GM19463 (cell line): Measurements from ENCODE around the gene GAL3ST1.
"Not testable (repeated sequence)": the region's sequence is repeated elsewhere in the genome, so short reads cannot be mapped to it uniquely, and the experiment has no call there.

Experiments used
- ATAC-seq: cut with Tn5 transposase; IDR thresholded peaks from one replicate; pipeline ENCODE4 v1.9.1; 2021; ENCODE audit warnings: mild to moderate bottlenecking, moderate library complexity; ENCODE audit not compliant: unreplicated experiment

The GAL3ST1 gene

DNA sequence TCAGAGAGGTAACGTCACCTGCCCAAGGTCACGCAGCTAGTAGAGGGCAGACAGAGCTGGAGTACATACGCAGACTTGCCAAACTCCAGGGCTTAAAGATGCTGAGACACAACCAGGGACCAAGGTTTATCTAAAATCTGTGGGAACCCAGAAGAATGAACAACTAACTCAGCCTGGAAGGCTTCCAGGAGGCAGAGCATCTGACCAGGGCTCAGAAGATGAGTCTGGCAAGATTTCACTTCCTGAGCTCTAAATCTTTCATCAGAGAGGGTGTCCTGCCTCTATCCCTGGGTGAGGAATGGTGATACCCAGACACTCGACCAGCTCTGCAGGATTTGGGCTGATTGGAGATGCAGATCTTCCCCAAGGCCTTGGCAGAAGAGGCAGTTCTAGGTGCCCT is 9.1 kb downstream of the GAL3ST1 start:
- ATAC-seq, result no peak

DNA sequence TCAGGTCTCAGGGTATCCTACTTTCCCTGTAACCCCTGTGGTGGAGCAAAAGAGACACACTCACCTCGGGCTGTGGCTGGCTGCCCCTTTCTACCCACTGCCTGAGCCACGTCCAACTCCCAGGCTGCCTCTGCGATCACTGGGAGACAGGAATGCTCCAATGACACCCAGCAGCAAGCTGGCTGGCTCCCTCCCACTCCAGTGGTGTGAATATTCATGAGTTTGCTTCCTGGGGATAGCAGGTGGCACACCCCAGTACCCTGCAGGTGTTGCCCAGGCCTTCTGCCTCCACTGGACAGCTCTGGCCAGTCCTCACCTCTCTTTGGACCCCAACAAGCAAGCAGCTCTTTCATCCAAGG is 9.7 kb downstream of the GAL3ST1 start:
- ATAC-seq, result no peak

DNA sequence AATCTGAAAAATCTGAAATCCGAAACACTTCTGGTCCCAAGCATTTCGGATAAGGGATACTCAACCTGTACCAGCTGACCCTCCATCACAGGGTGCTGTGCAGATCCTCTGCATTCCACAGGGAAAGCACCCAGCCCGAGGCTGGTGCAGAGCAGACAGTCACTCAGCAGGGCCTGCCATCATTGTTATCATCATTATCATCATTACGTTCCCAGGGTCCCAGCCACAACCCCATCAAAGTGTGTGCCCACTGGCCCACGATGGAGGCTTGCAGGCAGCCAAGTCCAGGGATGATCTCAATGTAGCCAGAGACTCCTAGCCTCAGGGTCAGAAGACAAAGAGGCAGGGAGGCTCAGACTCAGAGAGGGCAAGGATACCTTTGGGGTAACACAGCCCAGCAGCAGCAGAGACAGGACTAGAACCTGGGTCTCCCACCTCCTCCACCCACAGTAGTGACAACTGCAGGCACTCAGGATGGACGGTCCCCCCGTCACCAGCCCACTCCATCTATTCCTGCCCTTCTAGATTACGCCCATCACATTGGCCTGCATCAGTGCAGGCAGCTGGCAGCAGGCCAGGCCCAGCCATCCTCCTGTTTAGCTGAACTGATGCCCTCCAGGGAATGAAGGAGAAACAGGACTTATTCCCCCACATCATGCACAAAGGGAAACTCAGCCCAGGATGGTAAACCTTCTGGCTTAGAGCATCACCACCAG is 10.3 kb downstream of the GAL3ST1 start:
- no peak for ATAC-seq

DNA sequence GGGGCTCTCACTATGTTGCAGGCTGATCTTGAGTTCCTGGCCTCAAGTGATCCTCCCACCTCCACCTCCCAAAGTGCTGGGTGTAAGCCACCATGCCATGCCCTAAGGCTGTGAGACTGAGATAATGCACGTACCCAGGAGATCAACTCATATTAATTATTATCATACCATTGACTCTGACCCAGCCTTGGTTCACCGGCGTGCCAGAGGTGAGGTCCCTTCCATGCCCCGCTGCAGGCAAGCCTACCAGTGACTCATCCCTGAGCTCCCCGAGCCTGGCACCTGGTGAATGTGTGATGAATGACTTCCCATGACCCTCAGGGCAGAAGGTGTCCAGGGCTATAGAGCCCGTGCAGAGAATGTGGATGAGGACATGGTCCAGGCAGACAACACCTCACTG is 12.1 kb downstream of the GAL3ST1 start:
- ATAC-seq, result no peak

DNA sequence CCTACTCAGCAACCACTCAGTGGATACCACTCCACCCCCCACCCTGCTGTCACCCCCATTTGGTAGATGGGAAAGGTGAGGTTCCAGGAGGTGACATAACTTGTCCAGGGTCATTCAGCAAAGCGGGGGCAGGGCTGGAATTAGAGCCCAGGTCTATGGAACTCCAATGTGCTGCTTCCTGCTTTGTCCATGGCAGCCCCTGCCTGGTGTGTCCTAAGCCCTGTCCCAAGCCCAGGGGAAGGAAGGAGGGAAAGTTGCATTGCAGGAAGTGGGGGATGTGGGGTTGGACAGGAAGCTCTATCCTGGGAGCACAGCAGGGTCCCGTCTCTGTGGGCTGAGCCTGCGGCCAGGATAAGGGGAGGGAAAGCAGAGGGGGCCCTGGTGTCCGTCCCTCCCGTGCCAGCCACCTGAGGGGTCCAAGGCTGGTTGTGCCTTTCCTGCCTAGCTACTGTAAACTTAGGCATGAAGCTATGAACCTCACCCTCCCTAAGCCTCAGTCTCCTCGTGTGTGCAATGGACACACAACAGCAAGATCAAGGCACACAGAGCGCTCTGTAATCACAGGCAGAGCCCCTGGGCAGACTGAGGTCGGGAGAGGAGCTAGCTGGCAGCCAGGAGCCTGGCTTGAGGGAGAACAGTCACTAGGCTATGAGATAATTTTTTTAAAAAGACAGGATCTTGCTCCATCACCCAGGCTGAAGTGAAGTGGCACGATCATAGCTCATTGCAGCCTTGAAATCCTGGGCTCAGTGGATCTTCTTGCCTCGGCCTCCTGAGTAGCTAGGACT is 12.9 kb downstream of the GAL3ST1 start:
- ATAC-seq, result no peak

DNA sequence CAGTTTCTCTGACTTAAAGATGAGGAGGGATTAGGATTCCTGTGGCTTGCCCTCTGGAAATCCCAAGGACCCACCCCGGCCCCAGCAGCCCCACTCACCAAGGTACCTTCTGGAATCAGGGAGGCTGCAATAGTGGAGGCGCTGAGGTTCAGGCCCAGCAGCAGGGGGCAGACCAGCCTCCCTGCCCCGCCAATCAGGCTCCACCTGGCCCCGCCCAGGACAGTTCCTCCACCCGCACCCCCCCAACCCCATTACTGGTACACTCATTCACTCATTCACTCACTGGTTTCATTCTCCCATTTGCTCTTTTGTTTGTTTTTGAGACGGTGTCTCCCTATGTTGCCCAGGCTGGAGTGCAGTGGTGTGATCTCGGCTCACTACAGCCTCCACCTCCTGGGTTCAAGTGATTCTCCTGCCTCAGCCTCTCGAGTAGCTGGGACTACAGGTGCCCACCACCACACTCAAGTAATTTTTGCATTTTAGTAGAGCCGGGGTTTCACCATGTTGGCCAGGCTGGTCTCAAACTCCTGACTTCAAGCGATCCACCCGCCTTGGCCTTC is 13.7 kb downstream of the GAL3ST1 start:
- ATAC-seq, result not testable (repeated sequence)

DNA sequence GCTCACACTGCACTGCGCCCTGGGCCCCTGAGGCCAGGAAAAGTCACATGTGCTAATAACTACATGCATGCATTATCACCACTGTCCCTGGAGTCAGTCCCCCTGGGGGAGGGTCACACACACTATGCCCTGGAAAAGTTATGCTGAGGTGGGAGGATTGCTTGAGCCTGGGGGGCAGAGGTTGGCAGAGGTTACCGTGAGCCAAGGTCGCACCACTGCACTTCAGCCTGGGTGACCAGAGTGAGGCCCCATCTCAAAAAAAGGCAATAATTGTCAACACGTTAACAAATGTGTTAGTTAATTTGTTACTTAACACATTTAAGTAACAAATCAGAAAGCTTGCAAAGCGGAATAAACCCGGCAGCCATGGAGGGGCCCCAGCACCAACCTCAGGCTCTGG is 14.6 kb downstream of the GAL3ST1 start:
- no peak for ATAC-seq

DNA sequence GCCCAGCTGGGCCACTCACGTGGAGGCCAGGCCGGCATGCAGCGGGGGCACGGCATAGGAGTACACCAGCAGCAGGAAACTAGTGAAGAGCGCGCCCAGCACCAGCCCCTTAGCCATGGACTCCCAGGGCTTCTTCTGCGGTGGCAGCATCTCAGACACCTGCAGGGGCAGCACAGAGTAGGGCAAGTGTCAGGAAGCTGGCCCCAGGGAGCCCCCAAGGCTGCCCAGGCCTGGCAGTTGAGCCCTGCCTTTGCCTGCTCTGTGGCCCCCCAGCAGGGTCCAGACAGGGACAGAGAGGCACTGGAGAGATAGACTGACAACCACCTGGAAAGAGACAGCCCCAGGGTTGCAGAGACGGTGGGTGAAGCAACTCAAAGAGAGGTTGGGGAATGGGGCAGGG is 17.2 kb downstream of the GAL3ST1 start:
- no peak for ATAC-seq

DNA sequence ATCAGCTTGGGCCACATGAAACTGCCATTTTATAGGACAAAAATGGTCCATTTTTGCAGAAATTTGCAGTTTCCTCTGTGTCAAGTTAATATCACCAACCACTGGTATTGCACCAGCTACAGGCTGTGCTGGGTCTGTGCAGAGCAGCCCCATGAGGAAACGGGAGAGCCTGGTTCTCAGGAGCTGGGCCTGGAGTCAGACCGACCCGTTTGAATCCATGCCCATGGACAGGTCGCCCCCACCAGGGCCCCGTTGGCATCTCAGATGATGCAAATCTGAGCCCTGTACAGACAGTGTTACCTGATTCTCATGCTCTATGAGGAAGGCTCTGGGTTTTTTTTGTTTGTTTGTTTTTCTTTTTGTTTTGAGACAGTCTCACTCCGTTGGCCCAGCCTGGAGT is 18.1 kb downstream of the GAL3ST1 start:
- no peak for ATAC-seq

DNA sequence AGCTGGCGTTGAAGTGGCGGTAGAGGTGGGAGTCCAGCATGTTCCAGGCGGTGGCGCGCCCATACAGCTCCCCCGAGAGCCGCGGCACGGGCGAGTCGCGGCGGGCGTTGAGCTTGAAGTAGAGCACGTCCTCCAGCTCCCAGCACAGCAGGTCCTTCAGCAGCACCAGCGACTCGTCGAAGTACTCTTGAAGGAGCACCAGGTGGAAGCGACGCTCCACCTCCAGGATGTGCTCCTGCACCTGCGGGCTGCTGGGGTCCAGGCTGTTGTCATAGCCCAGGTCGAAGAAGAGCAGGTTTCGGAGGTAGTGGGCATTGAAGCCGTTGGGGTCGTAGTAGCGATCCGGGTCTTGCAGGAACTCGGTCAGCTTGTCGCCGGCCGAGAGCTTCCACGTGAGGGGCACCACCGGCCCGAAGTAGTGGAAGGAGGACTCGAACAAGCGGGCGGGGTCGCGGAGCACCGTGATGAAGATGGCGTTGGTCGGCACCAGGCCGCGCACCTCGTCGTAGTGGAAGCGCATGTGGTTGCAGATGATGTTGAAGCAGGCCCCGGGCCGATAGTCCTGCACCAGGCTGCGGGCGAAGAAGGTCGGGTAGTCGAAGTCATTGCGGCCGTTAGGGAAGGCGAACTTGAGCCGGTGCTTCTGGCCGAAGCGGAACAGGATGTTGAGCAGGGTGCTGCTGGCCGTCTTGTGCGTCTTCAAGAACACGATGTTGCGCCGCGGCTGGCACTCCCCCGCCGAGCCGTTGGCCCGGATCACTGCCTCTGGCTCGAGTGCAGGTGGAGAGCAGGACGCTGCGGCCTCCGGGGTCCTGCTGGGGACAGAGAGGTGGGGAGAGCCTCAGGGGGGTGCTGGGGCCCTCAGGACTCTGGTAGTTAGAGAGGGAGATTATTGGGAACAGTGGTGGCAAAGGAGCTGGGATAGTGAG is 18.9 kb downstream of the GAL3ST1 start:
- no peak for ATAC-seq

DNA sequence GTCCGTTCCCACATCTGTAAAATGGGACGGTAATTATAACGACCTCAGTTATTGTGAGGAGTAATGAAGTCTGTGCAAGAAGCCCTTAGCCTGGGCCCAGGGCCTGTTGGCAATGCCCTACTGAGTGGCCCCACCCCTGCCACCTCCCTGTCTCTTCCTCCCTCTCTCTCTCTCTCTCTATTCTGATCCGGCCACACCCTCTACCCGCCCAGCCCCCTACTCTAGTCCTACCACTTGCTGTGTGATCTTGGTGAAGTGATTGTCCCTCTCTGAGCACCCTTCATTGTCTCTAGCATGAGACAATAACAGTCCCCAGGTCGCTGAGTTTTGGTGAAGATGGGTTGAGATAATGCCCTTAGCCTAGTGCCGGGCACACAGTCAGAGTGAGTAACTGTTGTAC is 20.5 kb downstream of the GAL3ST1 start:
- no peak for ATAC-seq

DNA sequence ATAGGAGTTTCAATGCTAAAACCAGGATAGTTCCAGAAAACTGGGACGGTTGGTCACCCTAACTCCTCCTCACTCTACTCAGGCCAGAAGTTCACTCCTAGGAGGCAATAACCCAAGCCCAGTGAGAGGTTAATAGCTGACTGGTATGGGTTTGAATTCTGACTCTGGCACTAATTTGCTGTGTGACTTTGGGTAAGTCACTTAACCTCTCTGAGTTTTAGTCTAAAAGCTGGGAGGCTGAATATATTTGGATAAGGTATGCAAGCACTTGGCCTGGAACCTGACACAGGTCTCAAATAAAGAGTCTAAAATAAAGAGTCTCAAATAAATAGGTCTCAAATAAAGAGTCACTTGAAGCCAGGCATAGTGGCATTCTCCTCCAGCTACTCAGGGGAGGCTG is 21.7 kb downstream of the GAL3ST1 start:
- ATAC-seq, result no peak

DNA sequence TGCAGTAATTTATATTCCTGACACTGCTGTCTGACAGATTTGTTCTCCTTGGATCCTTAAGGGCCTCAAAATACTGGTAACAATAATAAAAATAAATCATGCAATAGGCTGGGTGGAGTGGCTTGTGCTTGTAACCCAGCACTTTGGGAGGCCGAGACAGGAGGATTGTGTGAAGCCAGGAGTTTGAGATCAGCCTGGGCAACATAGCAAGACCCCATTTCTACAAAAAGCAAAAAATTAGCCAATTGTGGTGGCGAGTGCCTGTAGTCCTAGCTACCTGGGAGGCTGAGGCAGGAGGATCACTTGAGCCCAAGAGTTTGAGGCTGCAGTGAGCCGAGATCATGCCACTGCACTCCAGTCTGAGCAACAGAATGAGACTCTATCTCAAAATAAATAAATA is 22.7 kb downstream of the GAL3ST1 start:
- not testable (repeated sequence) for ATAC-seq

DNA sequence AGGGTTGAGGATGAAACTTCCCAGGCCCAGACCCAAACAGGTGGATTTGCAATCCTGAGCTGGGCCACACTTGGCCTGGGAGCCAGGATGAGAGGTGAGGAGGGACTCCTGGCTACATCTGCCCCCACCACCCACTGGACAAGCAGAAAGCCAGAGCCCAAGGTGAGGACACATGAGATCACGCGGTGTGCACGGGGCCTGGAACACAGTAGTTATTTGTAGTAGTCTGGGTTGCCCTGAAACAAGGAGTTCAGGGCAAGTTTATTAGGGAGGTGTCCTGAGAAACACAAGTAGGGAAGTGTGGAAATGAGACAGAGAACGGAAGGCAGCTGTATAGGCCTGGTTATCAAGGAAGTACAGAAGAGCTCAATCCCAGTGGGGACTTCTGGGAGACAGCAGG is 27.3 kb downstream of the GAL3ST1 start:
- ATAC-seq, result no peak

DNA sequence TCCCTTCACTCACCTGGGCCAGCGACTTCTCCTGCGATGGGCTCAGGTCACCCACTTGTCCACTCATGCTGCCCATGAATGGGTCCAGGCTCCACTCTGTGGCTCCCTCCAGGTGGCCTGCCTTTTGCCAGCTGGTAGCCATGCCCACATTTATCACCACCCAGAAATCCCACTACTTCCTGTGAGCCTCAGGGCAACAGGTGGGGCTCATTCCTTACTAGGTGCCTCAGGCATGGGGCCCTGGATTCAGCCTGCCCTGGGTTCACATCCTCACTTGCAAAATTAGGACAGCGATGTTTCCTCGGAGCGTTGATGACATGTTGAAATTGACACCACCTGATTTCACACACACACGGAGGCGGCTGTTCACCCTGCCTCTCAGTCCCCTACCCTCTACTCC is 27.8 kb downstream of the GAL3ST1 start, which contains the start of gene SEC14L6:
Gene SEC14L6, minus strand, starts transcription at position 126 of the 400 bp plus-strand sequence. Its CDS starts 59 bp downstream, at position 67.
- ATAC-seq, result no peak

DNA sequence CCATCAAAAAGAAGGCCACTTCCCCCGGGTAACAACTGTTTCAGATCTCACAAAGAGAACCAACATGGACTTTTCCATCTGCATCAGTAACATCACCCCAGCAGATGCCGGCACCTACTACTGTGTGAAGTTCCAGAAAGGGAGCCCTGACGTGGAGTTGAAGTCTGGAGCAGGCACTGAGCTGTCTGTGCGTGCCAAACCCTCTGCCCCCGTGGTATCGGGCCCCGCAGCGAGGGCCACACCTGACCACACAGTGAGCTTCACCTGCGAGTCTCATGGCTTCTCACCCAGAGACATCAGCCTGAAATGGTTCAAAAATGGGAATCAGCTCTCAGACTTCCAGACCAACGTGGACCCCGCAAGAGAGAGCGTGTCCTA is 31.7 kb downstream of the GAL3ST1 start:
- ATAC-seq, result no peak

DNA sequence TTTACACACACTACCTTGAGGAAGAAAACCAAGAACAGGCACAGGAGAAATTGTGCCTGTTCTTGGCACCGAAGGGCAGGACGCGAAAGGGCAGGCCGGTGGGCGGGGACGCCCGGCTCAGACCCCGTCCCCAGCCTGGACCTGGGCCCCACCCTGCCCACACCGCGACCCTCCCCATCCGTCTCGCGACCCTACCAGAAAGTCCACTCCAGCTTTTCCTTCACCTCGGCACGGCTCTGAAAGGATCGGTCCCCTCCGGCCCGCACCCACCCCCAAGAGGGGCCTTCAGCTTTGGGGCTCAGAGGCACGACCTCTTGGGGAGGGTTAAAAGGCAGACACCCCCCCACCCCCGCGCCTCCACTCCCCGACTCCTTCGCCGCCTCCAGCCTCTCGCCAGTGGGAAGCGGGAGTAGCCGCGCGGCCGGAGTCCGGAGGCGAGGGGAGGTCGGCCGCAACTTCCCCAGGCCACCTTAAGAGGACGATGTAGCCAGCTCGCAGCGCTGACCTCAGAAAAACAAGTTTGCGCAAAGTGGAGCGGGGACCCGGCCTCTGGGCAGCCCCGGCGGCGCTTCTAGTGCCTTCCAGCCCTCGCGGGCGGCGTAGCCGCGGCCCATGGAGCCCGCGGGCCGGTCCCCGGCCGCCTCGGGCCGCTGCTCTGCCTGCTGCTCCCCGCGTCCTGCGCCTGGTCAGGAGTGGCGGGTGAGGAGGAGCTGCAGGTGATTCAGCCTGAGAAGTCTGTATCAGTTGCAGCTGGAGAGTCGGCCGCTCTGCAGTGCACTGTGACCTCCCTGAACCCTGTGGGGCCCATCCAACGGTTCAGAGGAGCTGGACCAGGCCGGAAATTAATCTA is 32.3 kb downstream of the GAL3ST1 start:
- no peak for ATAC-seq

DNA sequence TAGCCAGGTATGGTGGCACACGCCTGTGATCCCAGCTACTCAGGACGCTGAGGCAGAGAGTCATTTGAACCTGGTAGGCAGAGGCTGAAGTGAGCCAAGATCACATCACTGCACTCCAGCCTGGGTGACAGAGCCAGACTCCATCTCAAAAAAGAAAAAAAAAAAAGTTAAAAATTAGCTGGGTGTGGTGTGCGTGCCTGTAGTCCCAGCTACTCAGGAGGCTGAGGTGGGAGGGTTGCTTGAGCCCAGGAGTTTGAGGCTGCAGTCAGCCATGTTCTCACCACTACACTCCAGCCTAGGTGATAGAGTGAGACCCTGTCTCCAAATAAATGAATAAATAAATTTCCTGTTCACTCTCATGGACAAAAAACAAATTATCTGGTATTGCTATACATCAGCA is 33.0 kb downstream of the GAL3ST1 start:
- not testable (repeated sequence) for ATAC-seq

DNA sequence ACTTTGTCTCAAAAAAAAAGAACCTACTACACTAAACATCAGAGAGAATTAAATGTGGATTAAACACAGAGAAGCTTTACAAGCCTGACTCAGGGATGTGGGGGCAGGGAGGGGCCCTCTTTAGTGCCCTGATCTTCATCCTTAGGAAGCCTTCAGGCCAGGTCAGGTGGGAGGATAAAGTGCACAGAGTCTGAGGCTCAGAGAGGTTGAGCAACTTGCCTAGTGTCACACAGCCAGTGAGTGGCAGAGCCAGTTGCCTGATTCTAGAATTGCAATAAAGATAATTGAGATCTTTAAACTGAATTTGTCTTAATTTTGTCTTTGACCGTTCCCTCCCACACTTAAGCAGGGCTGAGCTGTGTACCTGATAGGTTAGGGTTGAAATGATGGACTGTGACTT is 35.1 kb downstream of the GAL3ST1 start:
- ATAC-seq, result no peak

DNA sequence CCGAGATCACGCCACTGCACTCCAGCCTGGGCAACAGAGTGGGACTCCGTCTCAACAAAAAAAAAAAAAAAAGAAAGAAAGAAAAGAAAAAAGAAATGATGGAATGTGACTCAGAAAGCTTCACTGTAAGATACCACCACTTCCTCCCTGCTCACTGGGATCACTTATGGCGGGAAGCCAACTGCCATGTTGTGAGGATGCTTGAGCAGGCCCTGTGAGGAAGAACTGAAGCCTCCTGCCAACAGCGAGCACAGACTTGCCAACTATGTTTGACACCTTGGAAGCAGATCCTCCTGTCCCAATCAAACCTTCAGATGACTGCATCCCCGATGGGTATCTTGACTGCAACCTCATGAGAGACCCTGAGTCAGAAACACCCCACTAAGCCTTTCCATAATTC is 36.2 kb downstream of the GAL3ST1 start:
- ATAC-seq, result no peak
